Nephron progenitor cell (in vitro differentiated cells): Measurements from ENCODE around the gene B3GALT2.

Experiments
- DNase-seq: peaks from one replicate; pipeline ENCODE4 v3.0.0; 2021
- H3K27ac Mint-ChIP-seq: 2 replicates; pipeline ENCODE4 v1.8.0; 2021; ENCODE audit warnings: mild to moderate bottlenecking, moderate library complexity, mixed read lengths
- H3K27me3 Mint-ChIP-seq: 2 replicates; pipeline ENCODE4 v1.8.0; 2021; ENCODE audit warnings: mild to moderate bottlenecking, low read depth, mixed read lengths; ENCODE audit not compliant: poor library complexity
- H3K36me3 Mint-ChIP-seq: 2 replicates; pipeline ENCODE4 v1.8.0; 2021; ENCODE audit warnings: low read depth, mixed read lengths
- H3K4me1 Mint-ChIP-seq: 2 replicates; pipeline ENCODE4 v1.8.0; 2021; ENCODE audit warnings: mixed read lengths
- H3K4me3 Mint-ChIP-seq: 2 replicates; pipeline ENCODE4 v1.8.0; 2021; ENCODE audit warnings: mild to moderate bottlenecking, moderate library complexity, mixed read lengths
- H3K9me3 Mint-ChIP-seq: 2 replicates; pipeline ENCODE4 v1.8.0; 2021; ENCODE audit warnings: mild to moderate bottlenecking, moderate library complexity, mixed read lengths
- CTCF ChIP-seq: fragments of 200-600 bp; sonication (generic); IDR thresholded peaks from 2 replicates; pipeline ENCODE4 v1.5.0; 2021; ENCODE audit warnings: antibody characterized with exemption

The B3GALT2 gene

GRCh38 chr1:193179094-193179493, 7.3 kb downstream of the B3GALT2 start:
- Mint-ChIP-seq H3K9me3 (no peaks in the 10 kb centered on the region), H3K4me3 (no peak overlapping the region), H3K36me3 (peaks cover 31% of the 10 kb centered on the region), H3K4me1 (peaks cover 18% of the 10 kb centered on the region), H3K27ac (no peak overlapping the region), H3K27me3 (no peaks in the 10 kb centered on the region)
- DNase-seq = no peak
- TF ChIP-seq CTCF = no peak

GRCh38 chr1:193176788-193177187, 9.6 kb downstream of the B3GALT2 start:
- H3K27ac Mint-ChIP-seq = no peak overlapping the region
- H3K27me3 Mint-ChIP-seq = no peaks in the 10 kb centered on the region
- H3K4me1 Mint-ChIP-seq = peaks cover 18% of the 10 kb centered on the region
- no peak overlapping the region for H3K4me3 Mint-ChIP-seq
- no peak for TF ChIP-seq CTCF
- H3K36me3 Mint-ChIP-seq = peaks cover 47% of the 10 kb centered on the region
- no peak for DNase-seq
- H3K9me3 Mint-ChIP-seq = no peaks in the 10 kb centered on the region

- TF ChIP-seq CTCF = no peak
- Mint-ChIP-seq H3K4me3 (no peak overlapping the region), H3K36me3 (peaks cover 54% of the 10 kb centered on the region), H3K9me3 (no peaks in the 10 kb centered on the region), H3K4me1 (peaks cover 11% of the 10 kb centered on the region), H3K27ac (peak overlapping the region; percentile 62), H3K27me3 (no peaks in the 10 kb centered on the region)
- DNase-seq = no peak
Measured at GRCh38 chr1:193176113-193176512, 10.3 kb downstream of the B3GALT2 start.

- Mint-ChIP-seq H3K4me1 (peaks cover 8% of the 10 kb centered on the region), H3K4me3 (no peak overlapping the region), H3K27ac (peak overlapping the region; percentile 27), H3K27me3 (no peaks in the 10 kb centered on the region), H3K9me3 (no peaks in the 10 kb centered on the region), H3K36me3 (peaks cover 43% of the 10 kb centered on the region)
- no peak for TF ChIP-seq CTCF
- DNase-seq = no peak
Measured at GRCh38 chr1:193157360-193157759, 29.1 kb downstream of the B3GALT2 start.

- H3K4me1 Mint-ChIP-seq = peaks cover 8% of the 10 kb centered on the region
- H3K36me3 Mint-ChIP-seq = peaks cover 49% of the 10 kb centered on the region
- no peak overlapping the region for H3K4me3 Mint-ChIP-seq
- H3K9me3 Mint-ChIP-seq = no peaks in the 10 kb centered on the region
- H3K27me3 Mint-ChIP-seq = no peaks in the 10 kb centered on the region
- no peak for DNase-seq
- no peak for TF ChIP-seq CTCF
- H3K27ac Mint-ChIP-seq = peak overlapping the region; percentile 72
Measured at GRCh38 chr1:193156822-193157142, 29.6 kb downstream of the B3GALT2 start.

- Mint-ChIP-seq H3K9me3 (no peaks in the 10 kb centered on the region), H3K27me3 (no peaks in the 10 kb centered on the region), H3K27ac (peak overlapping the region; percentile 72), H3K4me3 (no peak overlapping the region), H3K4me1 (peaks cover 8% of the 10 kb centered on the region), H3K36me3 (peaks cover 53% of the 10 kb centered on the region)
- no peak for TF ChIP-seq CTCF
- DNase-seq = no peak
Measured at GRCh38 chr1:193156117-193156821, 30.1 kb downstream of the B3GALT2 start.
